HG03469 (cell line): Measurements from ENCODE around the gene UBA3.
A peak's percentile ranks its signal among the peaks of the same experiment; 100 is the strongest.

Experiments
- ATAC-seq: cut with Tn5 transposase; IDR thresholded peaks from one replicate; pipeline ENCODE4 v1.9.1; 2021; ENCODE audit warnings: mild to moderate bottlenecking, moderate library complexity, moderate number of reproducible peaks; ENCODE audit not compliant: unreplicated experiment

UBA3 gene

DNA sequence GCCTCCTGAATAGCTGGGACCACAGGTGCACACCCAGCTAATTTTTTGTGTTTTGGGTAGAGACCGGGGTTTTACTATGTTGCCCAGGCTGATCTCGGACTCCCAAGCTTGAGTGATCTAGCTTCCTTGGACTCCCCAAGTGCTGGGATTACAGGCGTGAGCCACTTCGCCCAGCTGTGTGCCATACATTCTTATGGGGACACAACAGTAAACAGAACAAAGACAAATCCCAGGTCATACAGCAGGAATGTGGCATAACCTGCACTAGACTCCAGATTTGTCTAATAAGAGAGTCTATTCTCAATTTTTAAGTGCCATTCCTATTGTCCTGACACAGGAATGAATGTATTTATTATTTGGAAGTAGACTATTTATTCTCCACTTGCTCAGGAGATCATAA lies 22.2 kb upstream of the UBA3 start:
- ATAC-seq: no peak

DNA sequence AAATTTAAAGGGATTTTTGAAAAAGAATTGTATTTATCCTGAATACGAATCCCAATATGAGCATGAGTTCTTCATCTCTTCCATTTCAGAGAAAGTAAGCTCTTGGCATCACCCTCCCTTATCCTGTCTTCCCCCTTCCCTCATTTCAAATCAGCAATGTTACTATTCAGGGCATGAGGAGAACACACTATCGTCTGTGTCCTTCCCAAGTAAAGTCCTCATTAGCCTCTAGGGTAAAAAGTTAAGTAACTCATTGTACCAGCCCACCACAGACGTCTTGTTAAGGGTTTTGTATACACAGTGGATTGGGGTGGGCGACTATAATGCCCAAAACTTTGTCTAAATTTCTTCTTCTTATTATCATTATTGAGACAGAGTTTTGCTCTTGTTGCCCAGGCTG lies 19.4 kb upstream of the UBA3 start:
- no peak for ATAC-seq

DNA sequence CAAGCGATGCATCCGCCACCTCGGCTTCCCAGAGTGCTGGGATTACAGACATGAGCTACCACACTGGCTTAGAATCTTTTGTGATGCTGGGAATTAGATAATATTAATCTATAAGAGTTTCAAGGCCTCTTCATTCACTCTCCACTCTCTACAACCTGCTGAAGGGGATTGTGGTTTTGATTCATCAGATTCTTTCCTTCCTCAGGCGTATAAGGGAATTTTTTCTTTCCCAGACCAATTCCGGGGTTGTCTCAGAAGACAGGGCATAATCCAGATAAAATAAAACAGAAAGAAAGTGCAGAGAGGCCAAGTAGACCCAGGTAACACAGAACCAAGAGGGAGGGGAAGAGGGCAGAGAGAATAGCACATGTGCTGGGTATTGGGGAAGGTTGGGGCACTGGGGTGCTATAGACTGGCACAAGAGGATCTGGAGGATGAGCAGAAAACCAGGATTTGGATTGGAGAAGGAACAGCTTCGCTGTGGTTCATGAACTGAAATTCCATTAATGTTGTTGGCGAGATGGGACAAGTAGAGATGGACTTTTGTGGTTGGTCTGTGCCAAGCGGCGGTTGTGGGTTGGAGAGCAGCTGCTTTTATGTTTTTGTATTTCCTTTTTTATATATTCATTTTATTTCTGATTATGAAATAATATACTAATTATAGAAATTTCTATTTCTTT lies 17.4 kb upstream of the UBA3 start:
- no peak for ATAC-seq

DNA sequence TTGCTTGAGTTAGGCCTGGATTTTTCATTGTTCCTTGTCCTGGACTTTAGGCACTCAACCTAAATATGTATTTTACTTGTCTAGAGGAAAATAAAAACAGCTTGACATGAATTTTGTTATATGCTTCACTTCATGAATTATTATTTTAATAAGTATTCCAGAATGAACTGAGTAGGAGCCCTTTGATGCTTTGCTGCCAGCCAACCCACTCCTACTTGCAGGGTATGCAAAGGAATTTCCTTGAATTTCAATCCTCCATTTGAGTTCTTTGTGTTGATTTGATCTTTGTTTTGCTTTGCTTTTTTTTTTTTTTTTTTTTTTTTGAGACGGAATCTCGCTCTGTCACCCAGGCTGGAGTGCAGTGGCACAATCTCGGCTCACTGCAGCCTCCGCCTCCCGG lies 16.1 kb upstream of the UBA3 start:
- ATAC-seq: no peak

DNA sequence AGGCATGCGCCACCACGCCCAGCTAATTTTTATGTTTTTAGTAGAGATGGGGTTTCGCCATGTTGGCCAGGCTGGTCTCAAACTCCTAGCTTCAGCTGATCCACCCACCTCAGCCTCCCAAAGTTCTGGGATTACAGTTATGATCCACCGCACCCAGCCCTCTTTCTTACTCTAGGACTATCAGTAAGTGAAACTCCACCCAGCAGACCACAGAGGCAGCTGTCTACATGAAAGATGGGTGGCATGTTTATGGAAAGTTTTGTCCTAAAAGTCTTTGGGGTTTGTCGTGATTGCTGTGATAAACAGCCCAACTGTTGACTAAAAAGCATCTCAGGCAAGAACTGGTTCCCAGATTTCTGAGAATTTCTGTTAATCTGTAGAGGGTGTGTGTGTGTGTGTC lies 15.5 kb upstream of the UBA3 start:
- no peak for ATAC-seq

DNA sequence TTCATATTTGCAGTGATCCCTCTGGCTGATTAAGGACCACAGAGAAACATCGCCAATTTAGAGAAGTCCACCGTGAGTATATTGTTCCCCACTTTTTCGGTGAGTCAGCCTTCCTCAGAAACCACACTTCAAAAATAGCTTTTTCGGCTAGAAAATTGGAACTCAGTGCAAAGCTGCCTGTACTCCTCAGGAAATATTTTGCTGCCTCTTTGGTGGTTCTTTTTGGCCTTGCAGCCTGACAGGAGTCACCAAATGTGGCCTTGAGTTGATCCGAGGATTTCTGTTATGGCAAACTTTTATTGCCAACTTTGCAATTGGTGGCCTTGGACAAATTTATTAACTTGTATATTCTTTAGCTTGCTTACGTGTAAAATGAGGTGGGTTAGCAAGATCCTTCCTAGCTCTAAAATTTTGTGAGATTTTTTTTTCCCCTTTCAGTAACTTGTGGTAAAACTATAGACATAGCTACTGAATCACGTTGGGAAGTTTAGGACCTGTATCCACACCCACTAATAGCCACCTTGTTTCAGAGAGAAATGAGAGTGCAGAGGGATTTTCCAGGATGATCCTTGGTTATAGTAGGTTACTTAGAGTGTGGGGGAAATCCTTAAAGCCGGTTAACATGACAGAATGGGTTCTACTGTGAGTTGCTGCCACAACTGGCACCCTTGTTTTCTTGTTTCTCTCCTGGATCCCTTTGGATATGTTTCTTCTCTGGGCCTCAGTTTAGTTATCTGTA lies 14.5 kb upstream of the UBA3 start:
- ATAC-seq: no peak

DNA sequence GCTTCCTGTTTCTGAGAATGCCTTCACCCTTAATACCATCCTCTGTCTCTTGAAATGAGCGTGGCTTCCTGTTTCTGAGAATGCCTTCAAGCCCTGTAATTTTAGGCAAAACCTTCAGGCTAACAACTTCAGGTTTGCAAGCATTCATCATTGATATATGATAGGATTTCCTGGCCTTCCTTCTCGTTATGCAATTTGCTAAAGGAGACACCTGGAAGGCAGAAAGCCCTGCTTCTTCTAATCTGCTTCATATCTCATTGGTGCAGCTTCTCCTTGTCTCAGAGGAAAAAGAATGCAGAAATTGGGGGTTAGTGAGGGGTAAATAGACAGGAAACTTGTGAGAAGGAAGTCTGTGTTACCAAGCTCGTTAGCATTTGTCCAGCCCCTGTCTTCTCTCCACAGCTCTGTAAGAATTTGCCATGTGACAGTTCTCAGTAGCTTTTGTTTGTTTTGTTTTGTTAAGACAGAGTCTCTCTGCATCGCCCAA lies 11.9 kb upstream of the UBA3 start:
- ATAC-seq: peak; percentile 74

DNA sequence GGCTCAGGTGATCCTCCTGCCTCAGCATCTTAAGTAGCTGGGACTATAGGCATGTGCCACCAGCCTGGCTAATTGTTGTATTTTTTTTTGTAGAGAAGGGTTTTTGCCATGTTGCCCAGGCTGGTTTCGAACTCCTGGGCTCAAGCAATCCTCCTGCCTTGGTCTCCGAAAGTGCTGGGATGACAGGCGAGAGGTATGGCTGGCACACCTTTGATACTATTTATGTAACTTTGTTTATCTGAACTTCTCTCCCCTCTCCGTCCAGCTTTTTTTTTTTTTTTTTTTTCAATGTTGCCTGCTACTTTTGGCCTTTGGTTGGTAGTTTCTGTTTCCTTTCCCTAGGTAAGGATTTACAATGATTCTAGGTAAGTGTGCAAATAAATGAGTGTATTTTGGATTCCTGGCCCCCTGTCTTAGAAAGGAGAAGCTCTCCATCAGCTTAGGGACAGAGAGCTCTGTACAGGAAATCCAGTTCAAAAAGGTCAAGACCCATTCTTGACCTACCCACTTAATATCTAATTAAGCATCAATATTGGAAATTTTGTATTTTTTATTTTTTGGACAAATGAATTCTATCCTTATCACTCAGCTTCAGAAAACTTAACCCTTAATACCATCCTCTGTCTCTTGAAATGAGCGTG lies 11.3 kb upstream of the UBA3 start:
- ATAC-seq: no peak

DNA sequence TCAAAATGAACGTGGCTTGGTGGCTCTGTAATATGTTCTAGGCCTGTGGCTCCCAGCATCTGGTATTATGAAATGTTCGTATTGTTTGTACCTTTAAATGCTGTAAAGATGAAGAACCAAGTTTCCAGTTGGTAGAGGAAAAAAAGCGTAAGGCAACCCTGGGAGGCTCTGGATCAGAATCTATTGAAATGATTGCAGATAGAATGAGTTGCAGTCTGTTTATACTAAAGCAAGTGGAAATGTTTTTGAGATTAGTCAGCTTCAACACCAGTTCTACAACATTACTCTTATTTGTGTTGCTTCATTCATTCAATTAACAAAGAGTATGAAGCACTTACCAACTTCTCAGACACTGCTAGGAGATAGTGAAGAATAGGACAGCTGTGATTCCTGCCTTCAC lies 9.9 kb upstream of the UBA3 start:
- no peak for ATAC-seq

DNA sequence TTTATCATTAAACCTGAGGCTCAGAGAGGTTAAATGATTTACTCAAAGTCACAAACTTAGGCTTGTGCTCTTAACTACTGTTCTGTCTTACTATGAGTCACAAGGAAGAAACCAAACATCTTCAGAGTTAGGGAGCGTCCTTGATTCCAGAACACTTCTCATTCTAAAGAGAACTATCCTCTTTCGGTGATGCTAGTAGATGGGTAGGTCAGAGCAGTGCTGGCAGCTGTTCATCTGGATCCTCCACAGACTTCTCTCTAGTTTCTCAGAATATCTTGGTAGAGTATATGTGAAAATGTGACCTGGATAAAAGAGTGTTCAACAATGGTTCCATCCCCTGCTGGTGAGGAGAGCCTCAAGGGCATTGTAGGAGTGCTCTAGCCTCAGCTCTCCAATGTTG lies 7.9 kb upstream of the UBA3 start:
- peak; percentile 26 for ATAC-seq

DNA sequence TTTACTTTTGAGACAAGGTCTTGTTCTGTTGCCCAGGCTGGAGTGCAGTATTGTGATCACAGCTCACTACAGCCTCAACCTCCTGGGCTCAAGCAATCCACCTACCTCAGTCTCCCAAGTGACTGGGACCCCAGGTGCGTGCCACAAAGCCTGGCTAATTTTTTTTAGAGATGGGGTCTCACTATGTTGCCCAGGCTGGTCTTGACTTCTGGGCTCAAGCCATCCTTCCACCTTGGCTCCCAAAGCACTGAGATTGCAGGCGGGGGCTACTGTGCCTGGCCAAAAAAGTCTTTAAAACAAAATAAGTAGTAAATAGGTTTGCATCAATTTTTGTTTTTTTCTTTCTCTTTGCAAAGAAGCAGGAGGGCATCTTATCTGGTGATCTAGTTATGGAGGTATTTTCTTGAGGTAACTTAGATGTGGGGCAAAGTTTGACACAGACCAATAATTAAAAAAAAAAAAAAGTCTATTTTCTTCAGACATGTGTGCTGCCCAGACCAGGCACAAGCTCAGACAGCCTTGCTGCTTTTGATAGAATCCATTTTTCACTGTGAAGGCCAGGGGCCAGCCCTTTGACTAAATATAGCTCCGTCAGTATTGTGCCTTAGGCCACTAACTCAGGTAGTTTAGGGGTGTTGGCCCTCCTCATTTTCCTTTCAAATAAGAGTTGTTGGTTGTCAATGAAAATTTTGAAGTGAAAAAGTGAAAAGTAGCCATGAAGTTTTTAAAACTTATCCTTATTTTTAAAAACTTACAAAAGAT lies 7.0 kb upstream of the UBA3 start:
- ATAC-seq: no peak

DNA sequence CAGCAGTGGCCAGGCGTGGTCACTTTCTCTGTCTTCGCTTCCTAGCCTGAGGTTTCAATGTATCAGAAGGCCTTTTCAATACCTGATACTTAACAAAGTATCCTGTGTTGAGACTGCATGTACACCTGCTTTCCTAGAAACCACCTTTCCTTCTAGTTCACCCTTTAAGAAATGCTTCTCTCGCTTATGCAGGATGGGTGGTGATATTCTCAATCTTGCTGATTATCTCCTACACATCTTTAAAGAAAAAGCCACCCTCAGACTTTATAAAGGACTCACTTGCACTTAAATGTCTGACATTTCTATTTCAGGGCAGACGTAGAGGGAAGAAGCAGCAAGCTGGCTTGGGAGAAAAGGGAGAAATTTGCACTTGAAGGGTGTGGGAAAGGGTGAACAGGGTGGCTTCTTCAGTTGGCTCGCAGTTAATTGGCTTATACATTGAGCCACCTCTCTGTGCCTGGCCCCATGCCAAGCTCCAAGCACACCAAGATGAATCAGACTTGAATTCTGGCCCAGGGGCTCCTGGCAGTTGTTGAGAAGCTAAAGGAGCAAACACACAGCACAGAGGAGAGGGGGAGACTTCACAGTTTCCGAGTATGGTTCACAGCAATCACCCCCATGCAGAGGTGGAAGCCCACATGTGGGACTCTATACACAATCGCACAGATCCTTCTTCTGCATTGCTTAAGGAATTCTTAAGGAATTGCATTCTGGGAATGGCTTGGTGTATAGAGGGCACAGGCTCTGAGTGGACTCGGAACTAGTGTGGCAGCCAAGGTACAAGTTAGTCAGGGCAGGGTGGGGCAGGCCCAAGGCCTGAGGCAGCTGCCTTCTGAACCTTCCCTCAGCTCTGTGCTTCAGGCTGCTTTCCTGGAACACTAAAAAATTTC lies 5.9 kb upstream of the UBA3 start:
- no peak for ATAC-seq

DNA sequence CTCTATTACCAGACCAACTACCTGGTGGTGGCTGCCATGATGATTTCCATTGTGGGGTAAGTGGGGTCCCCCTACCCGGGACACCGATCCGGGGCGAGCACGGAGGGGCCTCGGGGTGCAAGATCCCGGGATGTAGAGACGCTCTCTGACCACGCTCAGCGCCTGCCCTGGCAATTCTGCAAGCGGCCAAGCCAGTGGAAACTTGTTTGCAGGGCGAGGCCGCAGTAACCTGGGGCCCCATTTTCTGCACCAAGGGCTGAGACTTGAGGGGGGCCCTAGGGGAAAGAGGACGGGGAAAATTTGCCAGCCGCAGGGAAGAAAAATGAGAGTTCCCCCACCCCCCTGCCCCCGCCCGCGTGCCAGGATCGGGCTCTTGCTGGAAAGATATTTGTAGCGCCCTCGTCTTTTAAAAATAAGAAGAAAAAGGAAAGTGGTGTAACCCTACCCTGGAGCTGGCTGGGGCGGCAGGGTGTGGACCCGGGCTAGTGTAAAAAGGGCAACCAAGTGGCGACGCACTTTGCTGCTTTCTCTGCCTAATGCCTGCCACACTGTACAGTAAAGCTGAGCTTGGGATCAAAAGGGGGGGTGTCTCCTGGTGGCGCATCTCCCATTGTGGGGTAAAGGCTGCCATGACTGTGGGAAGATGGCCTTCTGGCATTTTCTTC lies 5.1 kb upstream of the UBA3 start:
- ATAC-seq: no peak

DNA sequence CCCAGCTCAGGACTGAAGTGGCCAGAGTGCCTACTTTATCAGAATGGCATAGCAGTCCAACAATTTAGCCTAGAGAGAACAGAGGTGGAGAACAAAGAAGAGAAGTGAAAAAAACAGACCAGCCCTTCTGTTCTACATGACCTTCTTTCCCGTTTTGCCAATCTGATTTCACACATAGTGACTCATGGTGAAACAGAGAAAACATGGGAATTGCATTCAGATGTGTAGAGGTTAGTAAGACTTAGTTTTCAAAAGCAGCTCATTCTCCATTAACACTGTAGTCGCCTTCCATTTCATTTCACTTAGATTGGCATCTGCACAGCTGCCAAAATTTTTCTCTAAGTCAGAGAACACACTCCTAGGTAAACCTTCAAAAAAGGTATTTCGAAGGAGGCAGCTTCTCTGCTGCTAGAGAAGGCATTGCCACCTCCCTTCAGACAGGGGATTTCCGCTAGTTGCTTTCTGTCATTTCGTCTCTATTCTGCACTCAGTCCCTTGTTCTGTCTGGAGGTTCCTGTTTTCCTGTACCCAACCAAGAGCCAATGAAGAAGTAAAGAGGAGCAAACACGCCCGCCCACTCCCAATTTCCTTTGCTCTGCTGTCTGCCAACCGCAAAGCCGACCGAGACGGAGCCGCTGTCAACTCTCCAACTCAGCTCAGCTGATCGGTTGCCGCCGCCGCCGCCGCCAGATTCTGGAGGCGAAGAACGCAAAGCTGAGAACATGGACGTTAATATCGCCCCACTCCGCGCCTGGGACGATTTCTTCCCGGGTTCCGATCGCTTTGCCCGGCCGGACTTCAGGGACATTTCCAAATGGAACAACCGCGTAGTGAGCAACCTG lies 4.4 kb upstream of the UBA3 start, which contains the start of gene ARL6IP5:
ARL6IP5 (plus strand) TSS at position 612 of the 842 bp plus-strand sequence; CDS start at position 723, 111 bp downstream.
- peak; percentile 26 for ATAC-seq

DNA sequence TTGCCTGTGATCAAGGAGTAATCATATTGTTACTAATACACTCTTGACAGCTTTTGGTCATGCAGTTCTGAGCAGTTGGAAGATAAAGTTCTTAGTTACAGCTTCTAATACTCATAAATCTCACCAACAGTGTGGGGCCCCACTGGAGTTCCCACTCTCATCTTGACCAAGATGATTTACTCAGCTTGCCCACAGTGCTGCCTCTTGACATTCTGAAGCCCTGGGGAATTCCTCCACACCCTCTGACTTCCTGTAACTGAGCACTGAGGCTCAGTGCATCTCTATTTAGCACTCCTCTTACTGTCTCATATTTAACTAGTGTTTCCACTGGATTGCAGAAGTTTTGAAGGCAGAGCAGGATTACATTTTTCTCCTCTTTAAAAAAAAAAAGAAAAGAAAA lies 2.6 kb upstream of the UBA3 start:
- ATAC-seq: peak; percentile 65

DNA sequence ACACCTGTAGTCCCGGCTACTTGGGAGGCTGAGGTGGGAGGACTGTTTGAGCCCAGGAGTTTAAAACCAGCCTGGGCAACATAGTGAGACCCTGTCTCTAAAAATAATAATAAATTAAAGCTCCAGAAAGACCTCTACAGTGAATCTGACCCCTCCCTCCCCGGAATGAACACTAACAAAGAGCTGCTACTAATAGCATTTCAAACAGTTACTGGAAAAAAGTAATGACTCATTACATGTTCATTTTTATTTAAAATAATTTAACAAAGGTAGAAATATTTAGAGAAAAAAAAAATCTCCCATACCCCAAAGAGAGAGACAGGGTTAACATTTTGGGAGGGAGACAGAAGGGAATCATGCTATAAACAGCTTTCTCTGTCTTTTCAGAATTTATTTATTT lies 2.2 kb upstream of the UBA3 start:
- no peak for ATAC-seq

DNA sequence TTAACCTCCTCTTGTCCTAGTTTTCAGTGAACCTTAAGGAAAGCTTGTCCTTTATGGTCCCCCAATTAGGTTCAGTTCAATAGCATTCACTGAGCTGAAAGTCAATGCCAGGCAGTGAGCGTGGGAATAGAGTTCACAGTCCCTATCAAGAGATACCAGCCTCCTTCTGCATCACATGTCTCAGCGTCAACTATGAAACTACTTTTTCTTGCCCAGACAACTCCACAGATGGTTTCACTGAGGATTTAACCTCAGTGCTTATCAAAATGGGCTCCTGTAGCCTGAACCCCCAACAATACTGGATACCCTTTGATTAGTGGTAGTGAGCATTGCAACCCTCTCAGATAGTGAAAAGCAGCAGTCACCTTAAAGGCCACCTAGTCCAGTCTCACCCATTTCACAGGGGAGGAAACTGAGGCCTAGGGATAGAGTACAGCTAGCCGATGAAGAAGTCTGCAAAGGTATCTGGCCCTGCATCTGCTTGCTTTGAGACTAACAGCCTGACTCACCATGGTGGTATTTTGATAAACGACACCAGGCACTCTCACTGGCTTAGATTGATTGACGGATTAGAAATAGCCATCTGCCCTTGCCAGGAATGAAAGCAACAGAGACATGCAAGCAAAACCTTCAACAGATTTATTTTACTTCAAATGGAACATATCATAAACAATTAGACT lies 1.6 kb upstream of the UBA3 start:
- ATAC-seq: no peak
